Central memory CD8-positive, alpha-beta T cell (primary cell): ENCODE data around the gene LRMDA.
"Not testable (repeated sequence)": the region's sequence is repeated elsewhere in the genome, so short reads cannot be mapped to it uniquely, and the experiment has no call there.

Source experiments
- ATAC-seq: fragments of 150-1000 bp; cut with Tn5 transposase; replicated peaks from 2 replicates; pipeline ENCODE4 v1.10.0; 2022; ENCODE audit warnings: mild to moderate bottlenecking, moderate FRiP score, moderate number of reproducible peaks; ENCODE audit not compliant: poor library complexity, severe bottlenecking; ENCODE audit errors: extremely low read depth
- DNase-seq, 2 donors: peaks; one replicate each; pipeline ENCODE4 v3.0.0; 2021; ENCODE audit warnings: low spot score in 2 of 2
- H3K27ac Mint-ChIP-seq: one replicate; pipeline ENCODE4 v1.8.0; 2022; ENCODE audit warnings: low read depth, mild to moderate bottlenecking, moderate library complexity, mixed read lengths
- H3K27me3 Mint-ChIP-seq: one replicate; pipeline ENCODE4 v1.8.0; 2022; ENCODE audit warnings: mixed read lengths
- H3K36me3 Mint-ChIP-seq: one replicate; pipeline ENCODE4 v1.8.0; 2022; ENCODE audit warnings: mild to moderate bottlenecking, moderate library complexity, mixed read lengths; ENCODE audit not compliant: insufficient read depth
- H3K4me1 Mint-ChIP-seq: one replicate; pipeline ENCODE4 v1.8.0; 2022; ENCODE audit warnings: mixed read lengths
- H3K4me3 Mint-ChIP-seq: one replicate; pipeline ENCODE4 v1.8.0; 2022; ENCODE audit warnings: mild to moderate bottlenecking, moderate library complexity, mixed read lengths
- H3K9me3 Mint-ChIP-seq: one replicate; pipeline ENCODE4 v1.8.0; 2022; ENCODE audit warnings: mixed read lengths

Gene LRMDA

DNA sequence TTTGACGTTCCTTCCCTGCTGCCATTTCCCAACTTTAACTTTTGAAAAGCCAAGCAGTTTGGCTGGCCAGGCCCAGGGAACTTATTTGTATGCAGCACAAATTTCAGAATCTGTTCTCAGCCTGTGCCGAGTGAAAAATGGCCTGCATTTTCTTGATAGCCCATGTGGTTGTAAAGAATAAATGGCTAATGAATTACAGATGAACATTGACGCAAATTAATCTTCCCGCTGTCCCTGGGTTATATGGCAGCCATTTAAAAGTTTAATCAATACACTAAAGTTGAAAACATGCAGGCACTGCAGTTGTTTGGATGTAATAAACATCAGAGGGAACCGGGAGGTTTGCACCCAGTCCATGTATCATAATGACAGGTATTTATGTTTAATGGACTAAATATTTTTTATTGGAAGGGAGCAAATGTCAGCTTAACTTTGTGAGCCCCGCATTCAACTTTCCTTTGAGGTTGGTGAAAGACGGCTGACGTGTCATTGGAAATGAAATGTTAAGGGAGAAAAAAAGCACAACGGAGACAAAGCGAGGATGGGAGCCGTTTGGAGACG is 1092.4 kb downstream of the LRMDA start:
- no peak overlapping the region for H3K27ac Mint-ChIP-seq
- no peaks in the 10 kb centered on the region for H3K36me3 Mint-ChIP-seq
- ATAC-seq (no peak), DNase-seq (no peak)
- H3K27me3 Mint-ChIP-seq = no peaks in the 10 kb centered on the region
- no peaks in the 10 kb centered on the region for H3K4me1 Mint-ChIP-seq
- no peak overlapping the region for H3K4me3 Mint-ChIP-seq
- H3K9me3 Mint-ChIP-seq = peaks cover 6% of the 10 kb centered on the region

DNA sequence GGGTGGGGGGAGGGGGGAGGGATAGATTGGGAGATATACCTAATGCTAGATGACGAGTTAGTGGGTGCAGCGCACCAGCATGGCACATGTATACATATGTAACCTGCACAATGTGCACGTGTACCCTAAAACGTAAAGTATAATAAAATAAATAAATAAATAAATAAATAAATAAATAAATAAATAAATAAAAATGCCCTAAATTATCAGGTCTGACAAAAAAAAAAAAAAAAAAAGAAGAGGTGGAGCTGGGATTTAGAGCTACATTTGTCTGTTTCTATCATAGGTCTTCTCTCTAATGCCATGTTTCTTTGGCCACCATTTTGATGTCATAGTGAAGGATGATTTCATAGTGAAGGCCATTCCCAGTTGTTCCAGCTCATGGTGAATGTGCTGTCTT is 1095.4 kb downstream of the LRMDA start:
- not testable (repeated sequence) for H3K4me1 Mint-ChIP-seq, DNase-seq
- H3K9me3 Mint-ChIP-seq = peaks cover 11% of the 10 kb centered on the region

DNA sequence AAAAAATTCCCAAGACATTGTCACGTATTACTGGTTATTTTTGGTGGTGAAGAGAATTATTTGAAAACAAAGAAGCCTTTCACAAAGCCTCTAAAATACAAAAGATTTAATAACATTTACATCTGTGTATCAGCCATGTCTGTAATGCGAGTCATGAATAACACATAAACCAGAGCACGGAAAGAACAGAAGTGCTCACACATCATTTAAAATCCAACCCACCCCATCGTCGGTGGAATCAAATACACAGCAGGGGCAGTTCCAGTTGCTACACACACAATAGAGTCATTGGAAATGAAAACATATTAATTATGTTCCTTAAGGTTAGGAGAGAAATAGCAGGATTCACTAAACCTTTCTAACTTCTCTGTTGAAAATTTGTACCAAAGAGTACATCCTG is 1108.9 kb downstream of the LRMDA start:
- DNase-seq (no peak), ATAC-seq (no peak)
- no peaks in the 10 kb centered on the region for H3K4me1 Mint-ChIP-seq
- peaks cover 13% of the 10 kb centered on the region for H3K9me3 Mint-ChIP-seq
- no peaks in the 10 kb centered on the region for H3K36me3 Mint-ChIP-seq
- no peak overlapping the region for H3K27ac Mint-ChIP-seq
- H3K27me3 Mint-ChIP-seq = no peaks in the 10 kb centered on the region
- H3K4me3 Mint-ChIP-seq = no peak overlapping the region

More for the DNA sequence above, 1095.4 kb downstream of the LRMDA start:
- H3K27me3 Mint-ChIP-seq, H3K4me3 Mint-ChIP-seq, H3K36me3 Mint-ChIP-seq, H3K27ac Mint-ChIP-seq, ATAC-seq: not testable (repeated sequence)

GRCh38 chr10:76540786-76541185 is 1109.4 kb downstream of the LRMDA start:
- no peak overlapping the region for H3K4me3 Mint-ChIP-seq
- peaks cover 13% of the 10 kb centered on the region for H3K9me3 Mint-ChIP-seq
- DNase-seq (no peak), ATAC-seq (no peak)
- no peaks in the 10 kb centered on the region for H3K27me3 Mint-ChIP-seq
- H3K4me1 Mint-ChIP-seq = no peaks in the 10 kb centered on the region
- no peak overlapping the region for H3K27ac Mint-ChIP-seq
- no peaks in the 10 kb centered on the region for H3K36me3 Mint-ChIP-seq

- ATAC-seq (no peak), DNase-seq (no peak)
- Mint-ChIP-seq H3K36me3 (no peaks in the 10 kb centered on the region), H3K4me1 (no peaks in the 10 kb centered on the region), H3K9me3 (peaks cover 11% of the 10 kb centered on the region), H3K27ac (no peak overlapping the region), H3K27me3 (no peaks in the 10 kb centered on the region), H3K4me3 (no peak overlapping the region)
Observed at GRCh38 chr10:76541852-76542251, 1110.4 kb downstream of the LRMDA start.

GRCh38 chr10:76542307-76542930 is 1111.0 kb downstream of the LRMDA start:
- Mint-ChIP-seq H3K36me3 (no peaks in the 10 kb centered on the region), H3K27ac (no peak overlapping the region), H3K9me3 (peaks cover 5% of the 10 kb centered on the region), H3K27me3 (no peaks in the 10 kb centered on the region), H3K4me3 (no peak overlapping the region), H3K4me1 (no peaks in the 10 kb centered on the region)
- DNase-seq = no peak
- ATAC-seq = no peak

DNA sequence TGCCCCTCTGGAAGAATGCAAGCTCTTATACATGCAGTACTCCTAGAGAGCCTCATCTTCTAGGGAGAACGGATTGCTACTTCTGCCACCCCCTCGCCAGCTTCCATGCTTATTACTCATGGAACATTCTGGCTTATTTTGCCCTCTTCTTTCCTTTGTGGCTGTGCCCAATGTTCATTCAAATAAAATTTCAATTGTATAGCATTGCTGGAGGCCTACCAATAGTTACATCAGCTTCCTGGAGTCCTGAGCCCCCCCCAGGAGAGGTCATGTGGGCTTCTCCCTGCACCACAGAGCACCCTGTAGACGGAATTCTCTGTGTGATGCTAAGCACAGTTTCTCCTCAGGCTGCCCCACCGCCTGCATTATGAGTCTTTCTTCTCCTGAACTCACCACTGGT is 1112.2 kb downstream of the LRMDA start:
- no peaks in the 10 kb centered on the region for H3K36me3 Mint-ChIP-seq
- no peak for DNase-seq
- no peaks in the 10 kb centered on the region for H3K4me1 Mint-ChIP-seq
- H3K4me3 Mint-ChIP-seq = no peak overlapping the region
- H3K9me3 Mint-ChIP-seq = no peaks in the 10 kb centered on the region
- H3K27ac Mint-ChIP-seq = no peak overlapping the region
- H3K27me3 Mint-ChIP-seq = no peaks in the 10 kb centered on the region
- ATAC-seq = no peak

DNA sequence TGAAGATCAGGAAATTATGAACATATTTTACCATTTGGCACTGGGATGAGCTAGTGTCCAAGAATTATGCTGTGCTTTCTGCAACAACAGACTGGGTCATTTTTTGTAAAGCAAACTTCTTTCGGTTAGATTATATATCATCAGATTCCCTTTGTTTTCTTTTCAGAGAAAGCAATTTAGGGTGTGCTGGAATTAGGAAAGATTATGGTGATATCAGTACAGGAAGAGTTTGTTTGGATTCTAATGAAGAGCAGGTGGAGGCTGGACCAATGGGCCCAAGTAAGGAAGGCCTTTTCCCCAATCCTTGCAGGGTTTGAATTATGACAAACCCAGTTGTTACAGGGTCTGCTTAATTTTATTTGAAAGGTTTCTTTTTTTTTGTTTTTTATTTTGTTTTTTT is 1113.4 kb downstream of the LRMDA start:
- DNase-seq = no peak
- no peak for ATAC-seq
- no peaks in the 10 kb centered on the region for H3K36me3 Mint-ChIP-seq
- no peak overlapping the region for H3K27ac Mint-ChIP-seq
- H3K27me3 Mint-ChIP-seq = no peaks in the 10 kb centered on the region
- H3K9me3 Mint-ChIP-seq = no peaks in the 10 kb centered on the region
- no peaks in the 10 kb centered on the region for H3K4me1 Mint-ChIP-seq
- no peak overlapping the region for H3K4me3 Mint-ChIP-seq

- H3K9me3 Mint-ChIP-seq = no peaks in the 10 kb centered on the region
- H3K27ac Mint-ChIP-seq = no peak overlapping the region
- no peaks in the 10 kb centered on the region for H3K27me3 Mint-ChIP-seq
- no peaks in the 10 kb centered on the region for H3K4me1 Mint-ChIP-seq
- H3K4me3 Mint-ChIP-seq = no peak overlapping the region
- no peaks in the 10 kb centered on the region for H3K36me3 Mint-ChIP-seq
- no peak for ATAC-seq
- DNase-seq = no peak
Observed at GRCh38 chr10:76546411-76546810, 1115.0 kb downstream of the LRMDA start.

DNA sequence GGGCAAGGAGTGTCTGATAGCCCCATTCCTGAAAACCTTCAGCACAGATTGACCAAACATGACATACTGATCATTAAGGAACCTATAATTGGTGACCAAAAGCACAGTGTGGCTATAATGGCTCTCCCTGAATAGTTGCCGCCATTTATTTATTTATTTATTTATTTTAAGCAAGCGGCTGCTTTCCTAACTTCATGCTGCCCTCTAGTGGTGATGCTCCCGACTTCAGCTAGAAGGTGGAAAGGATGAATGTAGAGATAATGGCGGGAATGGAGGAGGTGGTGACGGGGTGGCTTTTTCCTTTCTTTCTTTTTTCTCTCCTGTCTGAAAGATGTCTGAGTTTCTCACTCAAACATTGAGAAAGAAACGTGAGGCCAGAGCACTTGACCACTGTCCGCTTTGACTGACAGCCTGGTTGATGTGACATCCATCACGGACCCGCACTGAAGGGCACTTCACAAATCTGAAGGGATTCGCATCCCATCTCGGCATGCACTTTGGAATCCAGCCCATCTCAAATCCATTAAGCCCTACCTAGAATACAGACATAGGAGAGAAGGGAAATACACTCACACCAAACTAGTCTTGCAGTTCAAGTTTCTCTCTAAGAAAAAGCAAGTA is 1116.0 kb downstream of the LRMDA start:
- Mint-ChIP-seq H3K9me3 (no peaks in the 10 kb centered on the region), H3K36me3 (no peaks in the 10 kb centered on the region), H3K4me3 (no peak overlapping the region), H3K27ac (no peak overlapping the region), H3K27me3 (no peaks in the 10 kb centered on the region), H3K4me1 (no peaks in the 10 kb centered on the region)
- ATAC-seq = no peak
- DNase-seq = no peak

DNA sequence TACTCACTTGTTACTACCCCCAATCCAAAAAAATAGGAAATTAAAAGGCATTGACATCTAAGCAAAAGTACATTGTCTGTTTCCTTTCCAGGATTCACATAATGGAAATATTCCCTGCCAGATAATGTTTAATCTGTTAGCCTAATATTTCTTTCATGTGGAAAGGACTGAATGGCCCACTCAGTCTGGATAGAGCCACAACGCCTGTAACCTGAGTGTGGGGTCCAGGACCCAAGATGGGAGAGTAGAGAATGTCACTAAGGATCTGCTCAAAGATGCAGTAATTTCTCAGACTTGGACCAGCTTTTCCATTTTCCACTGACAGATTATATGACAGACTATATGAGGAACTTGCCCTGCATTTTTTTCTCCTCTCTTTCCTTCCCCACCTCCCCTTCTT is 1117.3 kb downstream of the LRMDA start:
- ATAC-seq (no peak), DNase-seq (no peak)
- no peaks in the 10 kb centered on the region for H3K9me3 Mint-ChIP-seq
- no peak overlapping the region for H3K27ac Mint-ChIP-seq
- no peaks in the 10 kb centered on the region for H3K4me1 Mint-ChIP-seq
- no peaks in the 10 kb centered on the region for H3K27me3 Mint-ChIP-seq
- no peak overlapping the region for H3K4me3 Mint-ChIP-seq
- no peaks in the 10 kb centered on the region for H3K36me3 Mint-ChIP-seq

DNA sequence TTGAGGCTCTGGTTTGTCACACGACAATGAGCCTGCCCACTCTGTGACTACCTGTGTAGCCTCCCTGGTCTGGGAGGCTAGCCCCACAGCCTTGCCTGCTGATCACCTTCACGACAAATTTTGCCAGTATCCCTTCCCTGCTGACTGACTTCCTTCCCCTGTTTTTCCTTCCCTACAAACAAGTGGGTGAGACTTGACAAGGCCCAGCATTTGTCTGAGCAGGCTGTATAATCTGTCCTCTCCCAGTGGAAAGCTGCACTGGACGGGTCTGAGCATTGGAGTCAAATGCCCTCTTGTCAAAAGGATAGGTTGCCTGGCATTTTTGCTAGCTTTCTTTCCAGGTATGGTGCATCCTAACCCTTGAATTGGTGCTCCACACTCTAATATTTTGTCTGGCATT is 1117.7 kb downstream of the LRMDA start:
- Mint-ChIP-seq H3K36me3 (no peaks in the 10 kb centered on the region), H3K27me3 (no peaks in the 10 kb centered on the region), H3K9me3 (no peaks in the 10 kb centered on the region), H3K27ac (no peak overlapping the region), H3K4me3 (no peak overlapping the region), H3K4me1 (no peaks in the 10 kb centered on the region)
- ATAC-seq = no peak
- DNase-seq = no peak

GRCh38 chr10:76550806-76551205 is 1119.4 kb downstream of the LRMDA start:
- Mint-ChIP-seq H3K4me1 (no peaks in the 10 kb centered on the region), H3K9me3 (no peaks in the 10 kb centered on the region), H3K36me3 (no peaks in the 10 kb centered on the region), H3K27ac (no peak overlapping the region), H3K4me3 (no peak overlapping the region), H3K27me3 (no peaks in the 10 kb centered on the region)
- ATAC-seq (no peak), DNase-seq (no peak)
